ENCODE data around the gene MAPRE2.

MAPRE2 gene

DNA sequence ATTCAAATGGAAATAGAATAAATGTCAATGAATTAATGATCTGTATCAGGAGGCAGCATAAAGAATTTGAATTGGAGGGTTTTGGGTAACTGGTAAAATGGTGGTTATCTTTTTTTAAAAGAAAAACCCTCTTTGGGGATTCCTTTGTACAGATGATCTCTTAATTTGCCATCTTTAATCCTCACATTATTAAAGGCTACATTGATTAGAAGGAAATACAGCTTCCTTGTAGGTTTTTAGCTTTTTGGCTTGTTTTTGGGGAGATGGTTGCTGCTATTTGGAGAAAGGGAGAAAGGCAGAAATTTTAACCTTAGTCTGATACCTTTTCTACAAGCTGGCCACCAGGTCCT, 600 bp upstream of the MAPRE2 start:
- H2BK12ac ChIP-seq (ENCODE audit: low read length in 2 of 2) = no peak overlapping the region
- DNase-seq = no peak
- no peak overlapping the region for H2BK120ac ChIP-seq (ENCODE audit: low read depth, low read length)
- no peak overlapping the region for H3K4ac ChIP-seq (ENCODE audit: low read depth in 1 of 2, low read length in 2 of 2)
- peak overlapping the region; percentile 94 for H3K9ac ChIP-seq (ENCODE audit: low read length)
- no peak overlapping the region for H2AFZ ChIP-seq (ENCODE audit: low read depth, low read length)
- no peaks in the 10 kb centered on the region for H3K27me3 ChIP-seq (ENCODE audit: control insufficient read depth in 1 of 2, insufficient read depth in 1 of 2, low read length in 2 of 2)
- H2BK15ac ChIP-seq (ENCODE audit: low read depth, poor library complexity, severe bottlenecking) = no peak overlapping the region
- H4K91ac ChIP-seq (ENCODE audit: low read length) = no peak overlapping the region
- H3K4me2 ChIP-seq (ENCODE audit: low read length, poor library complexity, severe bottlenecking) = peak overlapping the region; percentile 74
- no peak overlapping the region for H4K8ac ChIP-seq (ENCODE audit: low read length)
- peaks cover 5% of the 10 kb centered on the region for H3K79me1 ChIP-seq (replicated peaks; ENCODE audit: low read length, poor library complexity, severe bottlenecking)
- H2BK5ac ChIP-seq (ENCODE audit: low read depth, low read length, poor library complexity, severe bottlenecking) = no peak overlapping the region
- peak overlapping the region in 1 of 2 experiments; percentile 96 for H3K4me3 ChIP-seq (ENCODE audit: insufficient read depth in 1 of 2, low read depth in 1 of 2, low read length in 2 of 2)
- H3K36me3 ChIP-seq (ENCODE audit: control insufficient read depth in 1 of 2, insufficient read depth in 2 of 2, low read depth in 1 of 2, low read length in 2 of 2) = no peaks in the 10 kb centered on the region
- H2AK5ac ChIP-seq (ENCODE audit: low read length, severe bottlenecking) = no peak overlapping the region
- no peak overlapping the region for H3K14ac ChIP-seq (ENCODE audit: low read length in 2 of 2)
- H3K9me3 ChIP-seq (ENCODE audit: control insufficient read depth, low read length) = no peaks in the 10 kb centered on the region
- peaks cover 3% of the 10 kb centered on the region for H3K4me1 ChIP-seq (ENCODE audit: control insufficient read depth, insufficient read depth, low read depth, low read length)
- peak overlapping the region; percentile 70 for H3K27ac ChIP-seq (ENCODE audit: low read length, poor library complexity, severe bottlenecking)
- no peak overlapping the region for H3K23ac ChIP-seq (ENCODE audit: low read length in 2 of 2)
- H3K18ac ChIP-seq (ENCODE audit: low read depth in 1 of 2, low read length in 2 of 2) = peak overlapping the region in 1 of 2 experiments; percentile 52

DNA sequence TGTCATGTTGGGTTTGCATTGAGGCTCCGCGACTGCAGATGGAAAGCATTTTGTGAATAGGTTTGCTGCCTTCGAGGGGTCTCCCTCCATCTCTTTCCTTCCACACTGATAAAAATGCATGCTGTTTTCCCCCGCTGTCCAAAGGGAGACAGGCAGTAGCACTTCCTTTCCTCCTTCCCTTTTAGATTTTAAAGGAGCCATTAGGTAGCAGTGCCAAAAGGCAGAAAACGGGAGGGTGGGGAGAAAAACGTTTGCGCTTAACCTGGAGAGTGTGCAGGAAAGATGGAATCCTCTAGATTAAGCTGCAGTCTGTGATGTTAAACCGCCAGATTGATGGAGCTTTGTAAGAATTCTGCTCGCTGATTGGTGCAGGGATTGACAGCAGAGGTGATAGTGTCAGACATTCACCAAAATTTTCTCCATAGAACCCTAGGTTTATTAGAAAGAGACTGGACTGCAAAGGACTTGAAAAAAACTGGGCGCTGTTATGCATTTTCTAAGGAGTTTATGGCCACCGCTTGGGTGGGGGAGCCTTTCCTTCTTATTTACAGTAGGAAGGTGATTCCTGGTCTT, 688 bp downstream of the MAPRE2 start:
- H3K23ac ChIP-seq (ENCODE audit: low read length in 2 of 2) = no peak overlapping the region
- H2BK5ac ChIP-seq (ENCODE audit: low read depth, low read length, poor library complexity, severe bottlenecking) = no peak overlapping the region
- peak overlapping the region; percentile 73 for H2AFZ ChIP-seq (ENCODE audit: low read depth, low read length)
- H2BK12ac ChIP-seq (ENCODE audit: low read length in 2 of 2) = no peak overlapping the region
- H4K8ac ChIP-seq (ENCODE audit: low read length) = no peak overlapping the region
- no peaks in the 10 kb centered on the region for H3K36me3 ChIP-seq (ENCODE audit: control insufficient read depth in 1 of 2, insufficient read depth in 2 of 2, low read depth in 1 of 2, low read length in 2 of 2)
- H3K9ac ChIP-seq (ENCODE audit: low read length) = peak overlapping the region; percentile 94
- peak overlapping the region in 1 of 2 experiments; percentile 8 for H3K14ac ChIP-seq (ENCODE audit: low read length in 2 of 2)
- H3K27ac ChIP-seq (ENCODE audit: low read length, poor library complexity, severe bottlenecking) = peak overlapping the region; percentile 4
- H3K4me1 ChIP-seq (ENCODE audit: control insufficient read depth, insufficient read depth, low read depth, low read length) = peaks cover 3% of the 10 kb centered on the region
- no peaks in the 10 kb centered on the region for H3K27me3 ChIP-seq (ENCODE audit: control insufficient read depth in 1 of 2, insufficient read depth in 1 of 2, low read length in 2 of 2)
- H3K9me3 ChIP-seq (ENCODE audit: control insufficient read depth, low read length) = no peaks in the 10 kb centered on the region
- DNase-seq = no peak
- H3K4ac ChIP-seq (ENCODE audit: low read depth in 1 of 2, low read length in 2 of 2) = peak overlapping the region in 1 of 2 experiments; percentile 0
- H2BK120ac ChIP-seq (ENCODE audit: low read depth, low read length) = no peak overlapping the region
- H3K79me1 ChIP-seq (replicated peaks; ENCODE audit: low read length, poor library complexity, severe bottlenecking) = peaks cover 12% of the 10 kb centered on the region
- peak overlapping the region; percentile 83 for H3K4me2 ChIP-seq (ENCODE audit: low read length, poor library complexity, severe bottlenecking)
- 5% methylated on average over 11 of the region's 11 CpGs for WGBS
- H4K91ac ChIP-seq (ENCODE audit: low read length) = no peak overlapping the region
- H2AK5ac ChIP-seq (ENCODE audit: low read length, severe bottlenecking) = no peak overlapping the region
- H3K18ac ChIP-seq (ENCODE audit: low read depth in 1 of 2, low read length in 2 of 2) = no peak overlapping the region
- peak overlapping the region; percentile 83 to 96 for H3K4me3 ChIP-seq (ENCODE audit: insufficient read depth in 1 of 2, low read depth in 1 of 2, low read length in 2 of 2)
- H2BK15ac ChIP-seq (ENCODE audit: low read depth, poor library complexity, severe bottlenecking) = no peak overlapping the region

DNA sequence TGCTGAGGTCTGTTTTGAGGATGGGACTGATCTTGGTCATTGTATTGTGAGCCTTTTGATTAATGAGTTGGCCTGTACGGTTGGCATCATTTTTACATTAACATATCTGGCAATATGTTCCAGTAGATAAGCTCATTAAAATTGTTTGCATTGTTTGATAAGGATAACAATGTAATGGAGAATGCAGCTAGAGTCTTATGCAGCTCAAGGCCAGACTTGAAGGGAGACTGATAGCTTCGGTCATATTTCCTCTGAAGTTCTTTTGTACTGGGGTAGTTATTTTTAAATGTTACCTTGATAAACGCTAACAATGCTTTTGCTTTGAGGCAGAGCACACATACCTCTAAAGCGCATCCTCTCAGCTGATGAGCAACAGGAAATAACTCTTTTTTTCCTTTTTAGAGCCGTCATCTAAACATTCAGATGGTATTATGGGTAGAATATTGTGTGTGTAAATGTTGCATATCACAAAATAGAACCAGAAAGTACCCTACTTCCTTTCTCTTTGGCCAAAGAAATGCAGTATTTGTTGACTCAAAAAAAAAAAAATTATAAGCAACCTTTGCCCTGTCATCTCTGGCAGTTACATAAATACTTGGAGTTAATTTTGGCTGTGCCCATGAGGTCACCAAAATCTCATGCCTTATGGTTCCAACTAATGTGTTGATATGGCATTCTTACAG, 1.3 kb downstream of the MAPRE2 start:
- no peak overlapping the region for H4K91ac ChIP-seq (ENCODE audit: low read length)
- H3K23ac ChIP-seq (ENCODE audit: low read length in 2 of 2) = no peak overlapping the region
- H2BK5ac ChIP-seq (ENCODE audit: low read depth, low read length, poor library complexity, severe bottlenecking) = no peak overlapping the region
- no peak overlapping the region for H3K4ac ChIP-seq (ENCODE audit: low read depth in 1 of 2, low read length in 2 of 2)
- H2AFZ ChIP-seq (ENCODE audit: low read depth, low read length) = no peak overlapping the region
- peaks cover 3% of the 10 kb centered on the region for H3K4me1 ChIP-seq (ENCODE audit: control insufficient read depth, insufficient read depth, low read depth, low read length)
- H3K14ac ChIP-seq (ENCODE audit: low read length in 2 of 2) = no peak overlapping the region
- H2AK5ac ChIP-seq (ENCODE audit: low read length, severe bottlenecking) = no peak overlapping the region
- no peak overlapping the region for H2BK15ac ChIP-seq (ENCODE audit: low read depth, poor library complexity, severe bottlenecking)
- 22% methylated on average over 1 of the region's 5 CpGs for WGBS
- DNase-seq = peak; percentile 29
- H3K4me3 ChIP-seq (ENCODE audit: insufficient read depth in 1 of 2, low read depth in 1 of 2, low read length in 2 of 2) = peak overlapping the region in 1 of 2 experiments; percentile 96
- H2BK12ac ChIP-seq (ENCODE audit: low read length in 2 of 2) = no peak overlapping the region
- H3K27me3 ChIP-seq (ENCODE audit: control insufficient read depth in 1 of 2, insufficient read depth in 1 of 2, low read length in 2 of 2) = no peaks in the 10 kb centered on the region
- peaks cover 12% of the 10 kb centered on the region for H3K79me1 ChIP-seq (replicated peaks; ENCODE audit: low read length, poor library complexity, severe bottlenecking)
- H2BK120ac ChIP-seq (ENCODE audit: low read depth, low read length) = no peak overlapping the region
- no peak overlapping the region for H3K18ac ChIP-seq (ENCODE audit: low read depth in 1 of 2, low read length in 2 of 2)
- no peak overlapping the region for H3K27ac ChIP-seq (ENCODE audit: low read length, poor library complexity, severe bottlenecking)
- H3K9me3 ChIP-seq (ENCODE audit: control insufficient read depth, low read length) = no peaks in the 10 kb centered on the region
- peak overlapping the region; percentile 94 for H3K9ac ChIP-seq (ENCODE audit: low read length)
- peak overlapping the region; percentile 83 for H3K4me2 ChIP-seq (ENCODE audit: low read length, poor library complexity, severe bottlenecking)
- H3K36me3 ChIP-seq (ENCODE audit: control insufficient read depth in 1 of 2, insufficient read depth in 2 of 2, low read depth in 1 of 2, low read length in 2 of 2) = no peaks in the 10 kb centered on the region
- no peak overlapping the region for H4K8ac ChIP-seq (ENCODE audit: low read length)

DNA sequence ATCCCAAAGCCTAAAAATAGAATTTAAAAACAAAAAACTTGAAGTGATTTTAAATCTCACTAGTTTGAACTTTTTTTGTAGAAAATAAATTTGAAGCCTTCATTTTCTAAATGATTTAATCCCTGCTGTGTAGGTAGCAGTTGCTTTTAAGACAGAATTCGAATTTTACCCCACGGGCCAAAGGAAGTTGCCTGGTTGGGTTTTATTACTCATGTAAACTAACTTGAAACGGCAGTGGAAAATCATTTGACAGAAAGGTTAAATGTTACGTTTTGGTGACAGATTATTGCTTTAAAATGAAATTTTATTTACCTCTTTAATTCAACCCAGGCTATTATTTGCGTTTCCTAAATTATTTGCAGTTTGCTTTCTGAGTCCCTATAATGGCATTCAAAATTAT, 2.0 kb downstream of the MAPRE2 start:
- Histone ChIP-seq H3K79me1 (replicated peaks; ENCODE audit: low read length, poor library complexity, severe bottlenecking) (peaks cover 15% of the 10 kb centered on the region), H3K18ac (ENCODE audit: low read depth in 1 of 2, low read length in 2 of 2) (no peak overlapping the region), H3K9ac (ENCODE audit: low read length) (peak overlapping the region; percentile 23), H3K4me1 (ENCODE audit: control insufficient read depth, insufficient read depth, low read depth, low read length) (peaks cover 3% of the 10 kb centered on the region), H3K4ac (ENCODE audit: low read depth in 1 of 2, low read length in 2 of 2) (no peak overlapping the region), H4K8ac (ENCODE audit: low read length) (no peak overlapping the region), H2AK5ac (ENCODE audit: low read length, severe bottlenecking) (no peak overlapping the region), H3K23ac (ENCODE audit: low read length in 2 of 2) (no peak overlapping the region), H2BK12ac (ENCODE audit: low read length in 2 of 2) (no peak overlapping the region), H3K27ac (ENCODE audit: low read length, poor library complexity, severe bottlenecking) (no peak overlapping the region), H3K14ac (ENCODE audit: low read length in 2 of 2) (no peak overlapping the region), H2AFZ (ENCODE audit: low read depth, low read length) (no peak overlapping the region), H4K91ac (ENCODE audit: low read length) (no peak overlapping the region), H2BK120ac (ENCODE audit: low read depth, low read length) (no peak overlapping the region), H3K9me3 (ENCODE audit: control insufficient read depth, low read length) (no peaks in the 10 kb centered on the region), H3K4me2 (ENCODE audit: low read length, poor library complexity, severe bottlenecking) (no peak overlapping the region), H3K27me3 (ENCODE audit: control insufficient read depth in 1 of 2, insufficient read depth in 1 of 2, low read length in 2 of 2) (no peaks in the 10 kb centered on the region), H3K4me3 (ENCODE audit: insufficient read depth in 1 of 2, low read depth in 1 of 2, low read length in 2 of 2) (peak overlapping the region in 1 of 2 experiments; percentile 96), H2BK15ac (ENCODE audit: low read depth, poor library complexity, severe bottlenecking) (no peak overlapping the region), H3K36me3 (ENCODE audit: control insufficient read depth in 1 of 2, insufficient read depth in 2 of 2, low read depth in 1 of 2, low read length in 2 of 2) (no peaks in the 10 kb centered on the region), H2BK5ac (ENCODE audit: low read depth, low read length, poor library complexity, severe bottlenecking) (no peak overlapping the region)
- WGBS = 21% methylated on average over 2 of the region's 5 CpGs
- DNase-seq = no peak
